GM12874 (cell line): Measurements from ENCODE around the gene SLC66A2.

Experiments
- TF ChIP-seq, protein P1 (sequence below): IDR thresholded peaks from 2 replicates; pipeline ENCODE4 v1.5.1; 2011; ENCODE audit warnings: low read depth, mild to moderate bottlenecking, control low read depth, low read length, moderate library complexity; ENCODE audit not compliant: insufficient read depth

Gene SLC66A2

DNA sequence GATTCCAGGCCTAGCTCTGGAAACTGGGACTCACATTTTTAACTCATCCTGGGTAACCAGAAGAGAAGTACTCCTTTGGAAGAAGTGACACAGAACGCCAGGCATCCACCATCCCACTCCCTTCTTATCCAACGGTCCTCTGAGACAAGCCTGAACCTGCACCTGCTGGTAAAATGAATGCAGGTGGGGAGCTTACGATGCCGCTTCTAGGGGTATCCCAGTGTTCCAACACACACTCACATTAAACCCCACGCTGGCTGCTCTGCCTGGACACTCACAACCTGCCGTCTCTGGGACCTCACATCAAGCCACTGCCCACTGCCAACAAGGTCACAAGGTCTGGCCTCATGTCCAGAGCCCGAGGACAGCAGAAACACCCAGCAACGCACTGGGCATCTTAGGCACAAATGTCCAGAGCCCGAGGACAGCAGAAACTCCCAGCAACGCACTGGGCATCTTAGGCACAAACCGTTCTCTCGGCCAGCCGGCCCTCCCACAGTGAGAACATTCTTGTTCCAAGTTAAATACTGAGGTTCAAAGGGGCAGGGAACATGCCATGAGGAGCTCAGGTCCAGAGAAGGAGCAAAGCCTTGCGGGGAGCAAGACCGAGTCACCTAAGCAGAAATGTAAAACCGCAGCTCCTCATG, 9.9 kb downstream of the SLC66A2 start:
- TF ChIP-seq, protein P1, sequence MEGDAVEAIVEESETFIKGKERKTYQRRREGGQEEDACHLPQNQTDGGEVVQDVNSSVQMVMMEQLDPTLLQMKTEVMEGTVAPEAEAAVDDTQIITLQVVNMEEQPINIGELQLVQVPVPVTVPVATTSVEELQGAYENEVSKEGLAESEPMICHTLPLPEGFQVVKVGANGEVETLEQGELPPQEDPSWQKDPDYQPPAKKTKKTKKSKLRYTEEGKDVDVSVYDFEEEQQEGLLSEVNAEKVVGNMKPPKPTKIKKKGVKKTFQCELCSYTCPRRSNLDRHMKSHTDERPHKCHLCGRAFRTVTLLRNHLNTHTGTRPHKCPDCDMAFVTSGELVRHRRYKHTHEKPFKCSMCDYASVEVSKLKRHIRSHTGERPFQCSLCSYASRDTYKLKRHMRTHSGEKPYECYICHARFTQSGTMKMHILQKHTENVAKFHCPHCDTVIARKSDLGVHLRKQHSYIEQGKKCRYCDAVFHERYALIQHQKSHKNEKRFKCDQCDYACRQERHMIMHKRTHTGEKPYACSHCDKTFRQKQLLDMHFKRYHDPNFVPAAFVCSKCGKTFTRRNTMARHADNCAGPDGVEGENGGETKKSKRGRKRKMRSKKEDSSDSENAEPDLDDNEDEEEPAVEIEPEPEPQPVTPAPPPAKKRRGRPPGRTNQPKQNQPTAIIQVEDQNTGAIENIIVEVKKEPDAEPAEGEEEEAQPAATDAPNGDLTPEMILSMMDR, result no peak

DNA sequence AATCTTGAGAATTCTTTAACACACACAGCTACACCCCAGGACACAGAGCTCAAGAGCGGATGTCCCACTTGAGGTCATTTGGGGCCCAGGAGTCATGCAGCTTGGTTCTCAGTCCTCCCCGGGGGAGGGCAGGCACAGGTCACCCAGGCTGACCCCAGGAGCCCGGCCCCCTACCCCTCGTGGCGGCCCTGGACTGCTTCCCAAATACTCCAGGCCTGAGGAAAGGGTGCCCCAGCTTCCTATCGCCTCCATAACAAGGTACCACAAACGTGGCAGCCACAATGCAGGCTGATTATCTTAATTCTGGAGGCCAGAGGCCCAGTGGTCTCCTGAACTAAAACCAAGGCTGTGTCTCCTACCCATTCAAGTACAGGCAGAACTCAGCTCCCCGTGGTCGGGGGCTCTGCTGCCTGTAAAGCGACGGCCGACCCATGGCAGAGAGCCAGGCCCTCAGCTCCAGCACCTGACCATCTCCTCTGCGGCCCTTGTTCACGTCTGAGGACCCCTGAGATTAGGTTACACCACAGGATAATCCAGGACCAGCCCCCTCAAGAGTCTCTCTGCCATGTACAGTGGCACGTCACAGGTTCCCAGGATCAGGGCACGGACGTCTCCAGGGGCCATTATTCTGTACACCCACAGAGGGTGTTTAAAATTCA, 10.5 kb downstream of the SLC66A2 start:
- TF ChIP-seq, protein P1, result no peak

DNA sequence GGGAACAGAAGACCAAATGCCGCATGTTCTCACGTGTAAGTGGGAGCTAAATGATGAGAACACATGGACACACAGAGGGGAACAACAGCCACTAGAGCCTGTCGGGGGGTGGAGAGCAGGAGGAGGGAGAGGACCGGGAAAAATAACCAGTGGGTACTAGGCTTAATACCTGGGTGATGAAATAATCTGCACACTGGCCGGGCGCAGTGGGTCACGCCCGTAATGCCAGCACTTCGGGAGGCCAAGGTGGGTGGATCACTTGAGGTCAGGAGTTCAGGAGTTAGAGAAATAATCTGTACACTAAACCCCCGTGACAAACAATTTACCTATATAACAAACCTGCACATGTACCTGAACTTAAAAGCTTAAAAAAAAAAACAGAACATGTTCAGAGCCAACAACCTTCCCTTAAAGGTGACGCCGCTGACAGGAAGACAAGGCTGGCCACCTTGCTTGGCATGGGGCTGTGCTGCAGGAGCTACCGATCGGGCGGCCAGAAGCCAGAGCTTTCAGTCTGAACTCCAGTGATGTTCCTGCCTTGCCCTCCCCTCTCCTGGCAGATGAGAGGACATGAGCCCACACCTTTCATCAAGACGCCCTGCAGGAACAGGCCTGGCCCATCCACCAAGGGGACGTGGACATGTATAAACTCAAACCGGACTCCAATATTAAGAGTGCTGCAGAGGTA, 11.2 kb downstream of the SLC66A2 start:
- TF ChIP-seq, protein P1, result no peak

DNA sequence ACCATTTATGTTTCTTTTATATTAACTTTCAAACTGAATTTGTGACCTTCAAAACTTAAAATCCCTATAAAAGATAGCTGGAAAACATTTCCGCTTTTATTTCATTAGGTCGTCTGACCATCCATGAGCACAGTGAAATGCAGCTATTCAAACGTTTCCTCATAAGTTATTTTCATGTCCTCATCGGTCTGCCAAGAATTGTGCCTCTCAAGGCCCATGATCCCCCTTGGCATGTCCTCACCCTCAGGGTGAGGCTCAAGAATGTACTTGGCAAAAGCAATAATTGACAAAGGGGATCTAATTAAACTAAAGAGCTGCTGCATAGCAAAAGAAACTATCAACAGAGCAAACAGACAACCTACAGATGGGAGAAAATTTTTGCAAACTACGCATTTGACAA, 12.4 kb downstream of the SLC66A2 start:
- TF ChIP-seq, protein P1, result no peak

DNA sequence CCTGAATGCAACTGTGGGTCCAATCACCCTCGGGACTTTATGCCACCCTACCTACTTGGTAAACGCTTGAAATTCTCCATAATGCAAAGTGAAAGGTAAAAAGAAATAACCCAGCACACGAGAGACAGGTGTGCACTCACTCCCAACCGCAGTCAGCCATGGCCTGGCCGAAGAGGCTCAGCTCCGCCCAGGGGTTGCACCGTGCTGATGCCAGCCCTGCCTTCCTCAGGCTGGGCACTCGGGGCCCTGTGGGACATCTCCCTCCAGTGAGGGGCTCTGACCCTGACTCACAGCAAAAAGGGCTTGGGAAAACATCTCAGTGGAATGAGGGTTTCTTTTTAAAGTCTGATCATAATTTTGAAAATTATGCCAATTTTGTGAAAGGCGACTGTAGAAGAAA, 13.3 kb downstream of the SLC66A2 start:
- TF ChIP-seq, protein P1, result no peak

DNA sequence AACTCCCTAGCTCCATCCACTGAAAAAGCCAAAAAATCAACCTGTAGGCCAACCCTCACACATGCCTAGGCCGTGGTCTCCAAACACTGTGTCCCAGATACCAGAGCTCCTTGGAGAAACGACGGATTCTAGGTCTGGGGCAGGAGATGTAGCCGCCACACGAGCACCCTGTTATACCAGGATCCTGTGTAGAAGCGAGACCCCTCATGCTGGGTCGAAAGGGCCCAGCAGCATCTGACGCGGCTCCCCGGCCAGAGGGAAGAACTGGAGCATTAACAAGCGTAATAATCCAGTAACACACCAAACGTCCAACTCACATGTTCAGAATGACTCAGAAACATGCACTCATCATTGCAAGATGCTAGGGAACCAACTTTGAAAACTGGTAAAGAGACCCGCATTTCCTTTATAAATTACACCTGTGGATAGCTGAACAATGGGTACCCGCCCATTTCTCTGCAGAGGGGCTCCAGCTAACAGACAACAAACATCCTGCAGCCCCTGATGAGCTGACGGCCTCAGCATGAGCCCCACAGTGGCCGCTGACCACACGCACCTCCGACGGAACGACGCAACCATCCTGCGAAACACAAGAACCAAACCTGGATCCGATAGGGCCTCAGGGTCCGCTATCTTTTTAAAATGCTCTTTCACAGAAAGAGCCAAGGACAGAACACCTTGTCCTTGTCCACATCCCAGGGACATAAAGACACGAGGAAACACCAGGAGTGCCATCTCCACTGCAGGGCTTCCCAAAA, 14.2 kb downstream of the SLC66A2 start:
- TF ChIP-seq, protein P1, result no peak

DNA sequence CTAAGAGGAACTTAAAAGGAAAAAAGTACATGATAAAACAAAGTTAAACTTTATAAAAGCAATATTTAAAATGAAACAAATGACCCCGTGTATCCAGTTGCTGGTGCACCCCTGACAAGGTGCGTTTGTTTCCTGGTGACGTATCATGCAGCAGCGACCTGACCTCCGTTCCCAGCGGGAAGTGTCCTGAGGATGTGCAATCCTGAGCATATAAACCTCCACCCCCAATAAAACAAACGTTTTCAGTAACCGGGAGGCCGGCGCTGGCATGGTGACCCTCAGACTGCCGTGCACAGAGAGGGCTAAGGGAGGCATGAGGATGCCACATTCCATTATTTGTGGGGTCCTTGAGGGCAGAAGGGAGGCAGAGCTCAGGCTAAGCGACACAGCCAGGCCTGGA, 14.8 kb downstream of the SLC66A2 start:
- TF ChIP-seq, protein P1, result no peak
